Measurements from ENCODE around the gene CST6. TPM values are rescaled to one million over a fixed set of nuclear protein-coding genes. Genes with fewer than 3 reads are reported as not detected.

The CST6 gene
- total and polyA plus RNA-seq, 8 donors: 0.18 to 46.5 (median 0.82) TPM

DNA sequence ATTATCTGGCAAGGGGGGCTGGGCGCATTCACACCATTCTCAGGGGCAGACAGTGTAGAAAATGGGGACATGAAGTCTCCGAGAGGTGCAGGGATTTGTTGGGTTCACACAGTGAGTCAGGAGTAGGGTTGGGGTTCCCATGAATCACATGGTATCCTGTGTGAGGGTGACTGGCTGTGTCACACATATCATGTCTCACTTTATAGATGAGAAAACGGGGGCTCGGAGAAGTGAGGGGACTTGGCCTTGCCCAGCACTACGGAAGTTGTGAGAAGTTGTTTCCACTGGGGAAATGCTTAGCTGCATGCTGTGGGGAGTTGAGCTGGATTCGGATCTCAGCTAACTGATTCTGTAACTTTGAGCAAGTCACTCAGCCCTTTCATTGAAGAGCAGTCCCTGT is 32.9 kb downstream of the CST6 start:
- ATAC-seq (no peak), DNase-seq (no peak)
- H3K4me1 ChIP-seq: peaks cover 0 to 4% of the 10 kb centered on the region in 2 donors
- H3K27ac ChIP-seq: no peak overlapping the region
- intact Hi-C loops (cut with DNase I): no loop called here
- TF ChIP-seq, protein P1, sequence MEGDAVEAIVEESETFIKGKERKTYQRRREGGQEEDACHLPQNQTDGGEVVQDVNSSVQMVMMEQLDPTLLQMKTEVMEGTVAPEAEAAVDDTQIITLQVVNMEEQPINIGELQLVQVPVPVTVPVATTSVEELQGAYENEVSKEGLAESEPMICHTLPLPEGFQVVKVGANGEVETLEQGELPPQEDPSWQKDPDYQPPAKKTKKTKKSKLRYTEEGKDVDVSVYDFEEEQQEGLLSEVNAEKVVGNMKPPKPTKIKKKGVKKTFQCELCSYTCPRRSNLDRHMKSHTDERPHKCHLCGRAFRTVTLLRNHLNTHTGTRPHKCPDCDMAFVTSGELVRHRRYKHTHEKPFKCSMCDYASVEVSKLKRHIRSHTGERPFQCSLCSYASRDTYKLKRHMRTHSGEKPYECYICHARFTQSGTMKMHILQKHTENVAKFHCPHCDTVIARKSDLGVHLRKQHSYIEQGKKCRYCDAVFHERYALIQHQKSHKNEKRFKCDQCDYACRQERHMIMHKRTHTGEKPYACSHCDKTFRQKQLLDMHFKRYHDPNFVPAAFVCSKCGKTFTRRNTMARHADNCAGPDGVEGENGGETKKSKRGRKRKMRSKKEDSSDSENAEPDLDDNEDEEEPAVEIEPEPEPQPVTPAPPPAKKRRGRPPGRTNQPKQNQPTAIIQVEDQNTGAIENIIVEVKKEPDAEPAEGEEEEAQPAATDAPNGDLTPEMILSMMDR (IDR thresholded peaks at IDR 0.05): no peak
- no peak overlapping the region for H3K4me3 ChIP-seq
- H3K9me3 ChIP-seq: no peaks in the 10 kb centered on the region
- peaks cover 8 to 25% of the 10 kb centered on the region in 2 donors for H3K27me3 ChIP-seq
- H3K36me3 ChIP-seq: no peaks in the 10 kb centered on the region

DNA sequence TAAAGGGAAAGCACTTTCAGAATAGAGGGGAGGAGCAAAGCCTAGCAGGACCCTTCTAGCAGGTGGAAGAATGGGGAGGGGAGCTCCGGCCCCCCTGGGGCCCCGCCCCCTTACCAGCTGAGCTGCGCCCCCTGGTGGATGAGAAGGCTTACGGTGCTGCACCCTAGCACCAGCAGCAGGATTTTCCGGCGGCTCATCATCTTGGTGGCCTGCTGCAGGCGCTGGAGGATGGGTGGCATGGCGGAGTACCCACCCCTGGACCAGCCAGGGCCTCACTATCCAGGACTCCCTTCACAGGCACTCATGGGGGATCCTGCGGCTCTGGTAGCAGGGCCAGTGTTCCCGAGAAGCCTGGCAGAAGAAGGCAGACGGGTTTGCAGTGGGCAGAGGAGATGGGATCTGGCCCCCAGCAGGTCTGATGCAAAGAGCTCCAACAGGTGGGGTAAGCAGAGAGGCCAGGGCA is 33.4 kb downstream of the CST6 start:
- Histone ChIP-seq H3K27ac (no peak overlapping the region), H3K4me3 (no peak overlapping the region), H3K9me3 (no peaks in the 10 kb centered on the region), H3K27me3 (peaks cover 8 to 26% of the 10 kb centered on the region in 2 donors), H3K36me3 (no peaks in the 10 kb centered on the region), H3K4me1 (peaks cover 0 to 4% of the 10 kb centered on the region in 2 donors)
- TF ChIP-seq, protein P1 (IDR thresholded peaks at IDR 0.05): peak; percentile 88 to 96
- intact Hi-C loops (cut with DNase I): no loop called here
- DNase-seq (peak; percentile 45 to 93 (median 74)), ATAC-seq (peak; percentile 91)

DNA sequence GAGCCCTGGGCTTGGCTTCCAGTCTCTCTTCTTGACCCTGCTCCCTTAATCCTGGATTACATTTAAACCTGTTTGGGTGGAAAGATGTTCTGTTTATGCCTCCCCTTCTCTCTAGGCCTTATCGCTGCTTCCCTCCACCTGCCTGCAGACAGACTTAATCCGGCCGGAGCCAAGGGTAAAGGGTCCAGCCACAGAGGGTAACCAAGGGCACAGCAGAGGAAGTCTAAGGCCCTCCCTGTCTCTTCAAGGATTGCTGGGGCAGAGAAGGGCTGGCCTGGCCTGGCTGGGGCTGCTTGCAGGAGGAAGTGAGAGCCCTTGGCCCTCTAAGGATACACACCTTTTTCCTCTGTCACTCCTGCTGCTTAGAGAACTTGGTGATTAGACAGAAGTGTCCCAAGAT is 35.1 kb downstream of the CST6 start:
- Histone ChIP-seq H3K4me1 (peaks cover 0 to 12% of the 10 kb centered on the region in 2 donors), H3K9me3 (no peaks in the 10 kb centered on the region), H3K4me3 (no peak overlapping the region), H3K27me3 (peaks cover 8 to 26% of the 10 kb centered on the region in 2 donors), H3K27ac (no peak overlapping the region), H3K36me3 (no peaks in the 10 kb centered on the region)
- DNase-seq (no peak), ATAC-seq (no peak)
- intact Hi-C loops (cut with DNase I): no loop called here
- TF ChIP-seq, protein P1 (IDR thresholded peaks at IDR 0.05): no peak

DNA sequence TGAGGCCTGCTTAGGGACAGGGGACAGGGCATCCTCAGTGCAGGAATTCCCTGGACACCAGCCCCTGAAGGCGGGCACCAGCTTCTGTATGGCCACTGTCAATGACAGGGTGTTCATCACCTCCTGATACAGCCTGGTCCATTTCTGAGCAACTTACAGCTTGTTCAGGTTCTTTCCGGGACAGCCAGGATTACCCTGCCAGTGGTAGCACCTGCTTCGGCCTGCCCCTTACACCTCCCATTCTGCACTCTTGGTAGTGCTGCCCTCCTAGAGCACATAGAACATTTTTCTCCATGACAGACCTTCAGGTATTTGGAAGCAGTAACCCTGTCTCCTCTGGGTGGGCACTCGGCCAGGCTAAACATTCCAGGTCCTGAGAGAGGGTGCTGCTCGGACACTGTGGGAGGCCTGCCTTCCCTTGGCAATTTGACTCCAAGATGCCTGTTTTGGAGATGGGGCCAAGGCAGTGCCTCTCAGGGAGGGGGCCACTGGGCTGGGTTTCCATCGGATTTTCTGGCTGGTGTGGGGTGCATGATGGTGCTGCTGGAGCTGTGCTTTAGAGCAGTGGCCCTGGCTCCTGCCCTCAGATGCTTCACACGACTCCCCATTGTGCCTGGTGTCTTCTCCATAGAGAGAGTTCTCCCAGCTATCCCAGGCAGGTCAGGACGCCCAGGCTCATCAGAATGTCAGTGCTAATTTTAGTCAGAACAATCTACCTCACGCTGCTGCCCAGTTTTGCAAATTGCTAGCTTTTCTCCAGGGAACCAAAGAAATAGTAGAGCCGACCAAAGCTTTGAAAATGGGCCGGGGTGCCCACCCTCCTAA is 35.9 kb downstream of the CST6 start:
- H3K36me3 ChIP-seq: no peaks in the 10 kb centered on the region
- ATAC-seq (no peak), DNase-seq (no peak)
- H3K4me3 ChIP-seq: no peak overlapping the region
- H3K9me3 ChIP-seq: no peaks in the 10 kb centered on the region
- H3K4me1 ChIP-seq: peaks cover 0 to 13% of the 10 kb centered on the region in 2 donors
- TF ChIP-seq, protein P1 (IDR thresholded peaks at IDR 0.05): no peak
- H3K27me3 ChIP-seq: peaks cover 8 to 26% of the 10 kb centered on the region in 2 donors
- intact Hi-C loops (cut with DNase I): no loop called here
- no peak overlapping the region for H3K27ac ChIP-seq

DNA sequence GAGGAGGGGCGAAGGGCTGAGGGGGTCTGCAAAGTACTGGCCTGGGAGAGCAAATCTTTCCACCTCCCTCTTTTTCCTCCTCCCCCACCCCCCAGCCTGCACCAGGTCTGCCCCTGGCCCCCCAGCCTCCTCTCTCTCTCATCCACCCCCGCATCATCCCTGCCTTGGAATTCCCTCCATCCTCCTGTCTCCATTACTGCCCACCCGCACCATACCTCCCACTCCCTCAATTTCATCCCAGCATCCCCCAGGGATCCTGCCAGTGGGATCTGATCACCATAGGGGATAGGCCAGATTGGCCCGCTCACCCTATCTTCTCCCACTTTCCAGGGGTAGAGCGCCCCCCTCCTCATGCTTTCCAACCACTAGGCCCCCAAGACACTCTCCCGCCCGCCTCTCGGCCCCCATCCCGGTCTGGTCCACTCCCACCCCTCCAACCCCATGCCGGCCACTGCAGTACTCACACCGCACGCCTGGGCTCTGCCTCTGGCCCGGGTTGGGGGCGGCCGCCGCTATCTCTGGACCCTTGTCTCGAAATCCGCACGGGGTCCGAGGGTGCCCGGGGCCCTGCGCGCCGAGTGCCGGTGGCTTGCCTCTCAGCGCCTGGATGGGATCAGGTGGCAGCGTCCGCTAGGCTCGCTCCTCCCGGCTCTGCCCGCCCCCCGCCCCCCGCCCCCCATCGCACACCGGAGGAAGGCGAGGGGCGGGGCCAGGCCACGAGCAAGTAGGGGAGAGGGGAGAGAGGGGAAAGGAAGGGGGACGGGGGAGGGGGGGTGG is 36.9 kb downstream of the CST6 start, which contains the start of gene GAL3ST3:
GAL3ST3 (minus strand) TSS at position 615 of the 777 bp plus-strand sequence. CDS start 3,746 bp downstream, outside the sequence.
- ATAC-seq (no peak), DNase-seq (no peak)
- Histone ChIP-seq H3K36me3 (peaks cover 0 to 4% of the 10 kb centered on the region in 2 donors), H3K4me3 (no peak within 1 kb of the TSS), H3K27me3 (peaks cover 8 to 26% of the 10 kb centered on the region in 2 donors), H3K4me1 (peaks cover 9 to 23% of the 10 kb centered on the region in 2 donors), H3K9me3 (no peaks in the 10 kb centered on the region), H3K27ac (no peak within 1 kb of the TSS)
- intact Hi-C loops (cut with DNase I): no loop called here
- TF ChIP-seq, protein P1 (IDR thresholded peaks at IDR 0.05): no peak

Measured in left lung (tissue), 10 donors.